ENCODE data around the gene ATP5PD.

The ATP5PD gene

DNA sequence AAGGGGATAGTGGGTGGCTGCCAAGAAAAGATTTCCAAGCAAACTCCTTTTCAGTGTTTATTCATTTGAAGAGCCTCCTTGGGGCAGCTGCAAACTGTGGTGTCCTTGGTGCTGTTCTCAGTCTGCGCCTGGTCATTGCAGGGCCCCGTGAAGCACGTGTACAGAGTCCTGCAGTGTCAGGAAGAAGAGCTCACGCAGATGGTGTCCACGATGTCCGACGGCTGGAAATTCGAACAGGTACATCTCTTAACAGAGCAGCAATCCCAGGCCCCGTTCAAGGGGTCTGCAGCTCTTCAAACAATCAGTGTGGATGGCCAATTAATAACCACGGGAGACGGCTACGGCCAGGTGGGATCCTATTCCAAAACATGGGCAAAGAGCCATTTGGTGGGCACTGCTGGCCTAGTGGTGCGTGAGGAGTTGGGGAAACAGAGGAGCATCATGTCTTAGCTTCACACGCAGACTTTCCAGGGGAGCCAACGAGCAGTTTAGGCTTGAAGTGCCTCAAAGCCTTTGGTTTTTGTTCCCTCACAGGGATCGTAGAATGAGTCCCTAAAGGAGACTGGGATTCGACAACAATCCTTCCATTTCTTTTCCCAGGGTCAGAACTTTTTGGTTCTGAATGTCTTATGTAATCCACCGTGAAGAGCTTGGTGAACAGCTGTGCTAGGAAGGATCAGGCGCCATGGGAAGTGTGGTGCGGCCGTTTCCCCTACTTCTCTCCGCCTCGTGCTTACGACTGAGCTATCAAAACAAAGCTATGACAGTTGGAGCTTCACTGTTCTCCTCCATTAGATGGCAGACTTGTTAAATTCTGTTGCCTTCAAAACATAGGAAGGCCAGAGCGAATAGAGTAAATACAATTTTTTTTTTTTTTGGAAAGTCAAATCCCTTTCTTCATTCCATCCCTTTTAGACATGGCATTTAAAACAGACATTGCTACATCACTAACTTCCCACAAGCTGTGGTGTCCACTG lies 12.9 kb upstream of the ATP5PD start:
- Histone ChIP-seq H3K4me3 (ENCODE audit: low read depth, low read length) (no peak overlapping the region), H3K9me3 (no peaks in the 10 kb centered on the region), H3K27me3 (no peaks in the 10 kb centered on the region), H3K4me1 (no peaks in the 10 kb centered on the region), H3K36me3 (peaks cover 40% of the 10 kb centered on the region)
- no peak for DNase-seq
- TF ChIP-seq, protein P1, sequence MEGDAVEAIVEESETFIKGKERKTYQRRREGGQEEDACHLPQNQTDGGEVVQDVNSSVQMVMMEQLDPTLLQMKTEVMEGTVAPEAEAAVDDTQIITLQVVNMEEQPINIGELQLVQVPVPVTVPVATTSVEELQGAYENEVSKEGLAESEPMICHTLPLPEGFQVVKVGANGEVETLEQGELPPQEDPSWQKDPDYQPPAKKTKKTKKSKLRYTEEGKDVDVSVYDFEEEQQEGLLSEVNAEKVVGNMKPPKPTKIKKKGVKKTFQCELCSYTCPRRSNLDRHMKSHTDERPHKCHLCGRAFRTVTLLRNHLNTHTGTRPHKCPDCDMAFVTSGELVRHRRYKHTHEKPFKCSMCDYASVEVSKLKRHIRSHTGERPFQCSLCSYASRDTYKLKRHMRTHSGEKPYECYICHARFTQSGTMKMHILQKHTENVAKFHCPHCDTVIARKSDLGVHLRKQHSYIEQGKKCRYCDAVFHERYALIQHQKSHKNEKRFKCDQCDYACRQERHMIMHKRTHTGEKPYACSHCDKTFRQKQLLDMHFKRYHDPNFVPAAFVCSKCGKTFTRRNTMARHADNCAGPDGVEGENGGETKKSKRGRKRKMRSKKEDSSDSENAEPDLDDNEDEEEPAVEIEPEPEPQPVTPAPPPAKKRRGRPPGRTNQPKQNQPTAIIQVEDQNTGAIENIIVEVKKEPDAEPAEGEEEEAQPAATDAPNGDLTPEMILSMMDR (IDR thresholded peaks at IDR 0.05; ENCODE audit: low read depth, low read length) = peak; percentile 49

DNA sequence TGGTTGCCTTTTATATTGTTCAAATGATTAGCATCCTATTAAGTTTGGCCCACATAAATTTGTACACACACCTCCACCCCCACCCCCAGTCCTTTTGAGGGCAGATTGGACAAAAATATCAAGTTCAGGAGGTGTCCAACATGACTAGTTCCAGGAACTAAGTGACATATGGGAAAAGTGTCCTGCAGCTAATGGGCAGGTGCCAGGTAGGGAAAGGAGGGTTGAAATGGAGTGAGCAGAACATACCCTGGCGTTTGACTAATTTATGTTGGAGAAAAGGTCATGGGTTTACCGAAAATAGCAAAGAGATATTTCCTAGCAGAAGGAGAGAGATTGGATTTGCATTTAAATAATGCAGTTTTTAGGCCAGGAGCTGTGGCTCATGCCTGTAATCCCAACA lies 5.2 kb upstream of the ATP5PD start:
- Histone ChIP-seq H3K27me3 (no peaks in the 10 kb centered on the region), H3K36me3 (peaks cover 34% of the 10 kb centered on the region), H3K9me3 (no peaks in the 10 kb centered on the region), H3K4me3 (ENCODE audit: low read depth, low read length) (no peak overlapping the region), H3K4me1 (peaks cover 2% of the 10 kb centered on the region)
- TF ChIP-seq, protein P1 (IDR thresholded peaks at IDR 0.05; ENCODE audit: low read depth, low read length) = no peak
- no peak for DNase-seq

DNA sequence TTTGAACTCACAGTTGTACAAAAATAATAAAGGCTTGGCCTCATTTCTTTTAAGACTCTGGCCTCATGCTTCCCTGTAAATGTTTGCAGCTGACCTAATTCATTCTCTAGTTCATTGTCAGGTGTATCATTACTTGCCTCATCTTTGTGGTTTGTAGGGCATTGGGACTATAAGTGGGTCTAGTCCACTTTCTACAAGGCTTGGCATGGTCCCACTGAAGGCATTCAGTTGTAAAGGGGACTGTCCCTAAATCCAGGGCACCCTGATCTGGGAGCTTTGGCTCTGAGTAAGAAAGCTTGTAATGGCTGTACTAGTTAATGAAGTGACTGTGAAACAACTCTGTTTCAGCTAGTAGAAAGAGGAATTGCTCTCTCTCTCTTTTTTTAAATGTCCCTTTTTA lies 2.9 kb upstream of the ATP5PD start:
- peaks cover 2% of the 10 kb centered on the region for H3K4me1 ChIP-seq
- H3K27me3 ChIP-seq = no peaks in the 10 kb centered on the region
- TF ChIP-seq, protein P1 (IDR thresholded peaks at IDR 0.05; ENCODE audit: low read depth, low read length) = no peak
- DNase-seq = no peak
- no peaks in the 10 kb centered on the region for H3K9me3 ChIP-seq
- H3K36me3 ChIP-seq = peaks cover 31% of the 10 kb centered on the region
- H3K4me3 ChIP-seq (ENCODE audit: low read depth, low read length) = no peak overlapping the region

DNA sequence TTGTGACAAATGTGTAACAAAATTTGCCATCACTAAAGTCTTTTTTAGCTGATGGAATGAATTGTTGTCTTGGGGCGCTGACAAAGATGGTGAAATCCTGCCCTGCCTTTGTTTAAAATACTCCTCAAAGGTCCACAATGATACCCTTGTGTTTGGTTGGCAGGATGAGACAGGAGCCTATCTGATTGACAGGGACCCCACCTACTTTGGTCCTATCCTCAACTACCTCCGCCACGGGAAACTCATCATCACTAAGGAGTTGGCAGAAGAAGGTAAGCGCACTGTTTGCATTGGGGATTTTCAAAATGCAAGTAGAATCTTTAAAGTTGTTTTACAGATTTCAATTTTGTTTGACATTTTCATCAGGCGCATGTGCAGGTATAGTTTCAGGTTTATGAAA lies 2.3 kb upstream of the ATP5PD start:
- H3K27me3 ChIP-seq = no peaks in the 10 kb centered on the region
- no peaks in the 10 kb centered on the region for H3K9me3 ChIP-seq
- H3K4me3 ChIP-seq (ENCODE audit: low read depth, low read length) = no peak overlapping the region
- TF ChIP-seq, protein P1 (IDR thresholded peaks at IDR 0.05; ENCODE audit: low read depth, low read length) = no peak
- DNase-seq = no peak
- peaks cover 2% of the 10 kb centered on the region for H3K4me1 ChIP-seq
- H3K36me3 ChIP-seq = peaks cover 27% of the 10 kb centered on the region

DNA sequence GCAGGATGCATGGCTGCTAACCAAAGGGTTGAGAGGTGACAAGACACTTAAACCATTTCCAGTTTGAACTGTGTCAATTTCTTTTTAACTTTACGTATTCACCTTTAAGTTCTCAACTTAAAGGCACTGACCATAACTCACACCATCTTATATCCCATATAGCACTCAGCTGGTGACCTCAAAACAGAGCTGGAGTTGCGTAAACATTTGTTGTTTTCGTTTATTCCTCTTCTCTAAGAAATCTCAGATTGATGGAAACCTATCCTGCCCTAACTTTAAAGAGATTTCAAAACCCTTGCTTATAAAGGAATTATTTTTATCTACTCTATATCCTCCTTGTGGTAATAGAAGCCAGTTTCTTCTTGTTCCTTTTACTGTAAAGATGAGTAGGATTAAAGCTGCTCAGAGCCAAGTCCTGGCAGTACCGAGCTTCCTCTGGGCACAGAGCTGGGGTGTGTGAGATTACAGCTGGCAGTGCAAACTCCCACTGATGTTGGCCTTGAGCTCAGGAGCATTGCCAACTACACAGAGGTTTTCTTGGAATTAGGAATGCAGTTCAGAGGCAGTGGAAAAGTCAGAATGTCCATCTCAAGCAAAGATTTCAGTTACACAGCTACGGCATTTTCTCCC lies 1.6 kb upstream of the ATP5PD start:
- Histone ChIP-seq H3K27me3 (no peaks in the 10 kb centered on the region), H3K4me1 (peaks cover 2% of the 10 kb centered on the region), H3K9me3 (no peaks in the 10 kb centered on the region), H3K4me3 (ENCODE audit: low read depth, low read length) (peak overlapping the region; percentile 94), H3K36me3 (peaks cover 23% of the 10 kb centered on the region)
- TF ChIP-seq, protein P1 (IDR thresholded peaks at IDR 0.05; ENCODE audit: low read depth, low read length) = no peak
- no peak for DNase-seq

Data from BE2C (cell line).